ENCODE measurements around the gene CYTH1. TPM values are rescaled to one million over a fixed set of nuclear protein-coding genes. Genes with fewer than 3 reads are reported as not detected.

Gene CYTH1
- total RNA-seq, 2 donors from 2014 or later: 54.6 to 68.9 TPM

DNA sequence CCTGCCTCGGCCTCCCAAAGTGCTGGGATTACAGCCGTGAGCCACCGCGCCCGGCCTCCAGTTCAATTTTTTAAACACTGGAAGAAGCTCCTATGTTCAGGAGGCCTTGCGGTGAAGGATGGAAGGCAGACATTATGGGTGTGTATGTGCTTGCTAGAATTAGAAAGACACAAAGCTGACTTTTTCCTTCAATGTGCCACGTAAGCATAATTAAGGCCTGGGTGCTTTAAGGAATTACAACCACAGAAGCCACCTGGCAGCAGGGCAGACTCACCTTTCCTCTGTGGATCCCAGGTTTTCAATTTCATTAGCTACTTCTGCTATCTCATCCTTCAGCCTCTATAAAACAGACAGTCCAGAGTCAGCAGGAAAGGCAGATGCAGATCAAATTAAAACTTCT, 74.2 kb downstream of the CYTH1 start:
- no peak for DNase-seq
- Histone ChIP-seq H3K4me3 (no peak overlapping the region), H3K36me3 (peaks cover 12% of the 10 kb centered on the region), H3K9ac (ENCODE audit: low read depth in 2 of 2, low read length in 2 of 2) (no peak overlapping the region), H3K9me3 (no peaks in the 10 kb centered on the region), H3K27me3 (no peaks in the 10 kb centered on the region), H3K4me1 (peaks cover 3% of the 10 kb centered on the region), H3K27ac (no peak overlapping the region)
- TF ChIP-seq, protein P1, sequence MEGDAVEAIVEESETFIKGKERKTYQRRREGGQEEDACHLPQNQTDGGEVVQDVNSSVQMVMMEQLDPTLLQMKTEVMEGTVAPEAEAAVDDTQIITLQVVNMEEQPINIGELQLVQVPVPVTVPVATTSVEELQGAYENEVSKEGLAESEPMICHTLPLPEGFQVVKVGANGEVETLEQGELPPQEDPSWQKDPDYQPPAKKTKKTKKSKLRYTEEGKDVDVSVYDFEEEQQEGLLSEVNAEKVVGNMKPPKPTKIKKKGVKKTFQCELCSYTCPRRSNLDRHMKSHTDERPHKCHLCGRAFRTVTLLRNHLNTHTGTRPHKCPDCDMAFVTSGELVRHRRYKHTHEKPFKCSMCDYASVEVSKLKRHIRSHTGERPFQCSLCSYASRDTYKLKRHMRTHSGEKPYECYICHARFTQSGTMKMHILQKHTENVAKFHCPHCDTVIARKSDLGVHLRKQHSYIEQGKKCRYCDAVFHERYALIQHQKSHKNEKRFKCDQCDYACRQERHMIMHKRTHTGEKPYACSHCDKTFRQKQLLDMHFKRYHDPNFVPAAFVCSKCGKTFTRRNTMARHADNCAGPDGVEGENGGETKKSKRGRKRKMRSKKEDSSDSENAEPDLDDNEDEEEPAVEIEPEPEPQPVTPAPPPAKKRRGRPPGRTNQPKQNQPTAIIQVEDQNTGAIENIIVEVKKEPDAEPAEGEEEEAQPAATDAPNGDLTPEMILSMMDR (IDR thresholded peaks at IDR 0.05): no peak
- intact Hi-C loops (cut with DNase I): loop anchor here (2.0 to 5.0 kb wide), 2 partner anchors 34 to 211 kb away; no protein-coding TSS in a partner anchor

DNA sequence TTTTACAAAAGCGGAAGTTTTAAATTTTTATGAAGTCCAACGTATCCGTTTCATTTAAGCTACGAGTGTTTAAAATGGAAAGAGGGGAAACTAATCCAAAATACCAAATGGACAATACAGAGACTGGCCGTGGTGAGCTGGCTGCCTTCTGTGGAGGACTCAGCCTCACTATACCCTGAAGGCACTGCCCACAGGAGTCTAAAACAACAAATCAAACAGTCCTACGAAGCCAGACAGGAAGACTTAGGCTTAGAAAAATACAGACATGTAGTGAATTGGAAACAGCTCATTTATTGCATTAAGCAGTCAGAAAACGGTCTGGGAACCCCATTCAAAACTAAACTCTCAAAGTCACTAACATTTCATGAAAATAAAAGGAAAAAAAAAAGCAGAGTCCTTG, 75.1 kb downstream of the CYTH1 start:
- intact Hi-C loops (cut with DNase I): loop anchor here (5.0 kb wide), 1 partner anchor 35 kb away; no protein-coding TSS in a partner anchor
- peaks cover 3% of the 10 kb centered on the region for H3K4me1 ChIP-seq
- H3K27ac ChIP-seq: no peak overlapping the region
- H3K36me3 ChIP-seq: peaks cover 19% of the 10 kb centered on the region
- no peak for DNase-seq
- no peak overlapping the region for H3K4me3 ChIP-seq
- TF ChIP-seq, protein P1 (IDR thresholded peaks at IDR 0.05): no peak
- no peaks in the 10 kb centered on the region for H3K27me3 ChIP-seq
- no peak overlapping the region for H3K9ac ChIP-seq (ENCODE audit: low read depth in 2 of 2, low read length in 2 of 2)
- no peaks in the 10 kb centered on the region for H3K9me3 ChIP-seq

DNA sequence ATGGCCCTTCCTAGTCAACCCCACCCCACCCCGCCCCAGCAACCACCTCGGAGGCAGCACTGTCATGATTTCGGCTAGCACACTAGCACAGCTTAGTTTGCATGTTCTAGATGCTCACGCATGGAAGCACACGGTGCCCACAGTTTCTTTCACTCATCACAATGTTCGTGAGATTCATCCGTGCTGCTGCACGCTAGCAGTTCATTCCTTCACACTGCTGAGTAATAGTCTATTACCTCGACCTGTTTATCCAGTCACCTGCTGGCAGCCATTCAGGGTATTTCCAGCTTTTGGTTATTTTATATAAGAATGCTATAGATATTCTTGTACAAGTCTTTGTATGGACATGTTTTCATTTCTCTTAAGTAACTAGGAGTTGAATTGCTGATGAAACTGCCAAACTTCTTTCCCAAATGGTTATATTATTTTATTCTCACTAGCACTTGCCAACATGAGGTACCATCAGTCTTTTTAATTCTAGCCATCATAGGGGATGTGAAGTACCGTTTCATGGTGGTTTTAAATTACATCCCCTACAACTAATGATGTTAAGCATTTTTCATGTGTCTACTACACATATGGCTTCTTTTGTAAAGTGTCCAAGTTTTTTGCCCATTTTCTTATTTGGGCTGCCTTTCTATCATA, 75.7 kb downstream of the CYTH1 start:
- Histone ChIP-seq H3K4me3 (no peak overlapping the region), H3K9me3 (no peaks in the 10 kb centered on the region), H3K9ac (ENCODE audit: low read depth in 2 of 2, low read length in 2 of 2) (no peak overlapping the region), H3K4me1 (peaks cover 3% of the 10 kb centered on the region), H3K36me3 (peaks cover 23% of the 10 kb centered on the region), H3K27me3 (no peaks in the 10 kb centered on the region), H3K27ac (no peak overlapping the region)
- TF ChIP-seq, protein P1 (IDR thresholded peaks at IDR 0.05): no peak
- intact Hi-C loops (cut with DNase I): loop anchor here (5.0 kb wide), 1 partner anchor 36 kb away; no protein-coding TSS in a partner anchor
- DNase-seq: no peak

DNA sequence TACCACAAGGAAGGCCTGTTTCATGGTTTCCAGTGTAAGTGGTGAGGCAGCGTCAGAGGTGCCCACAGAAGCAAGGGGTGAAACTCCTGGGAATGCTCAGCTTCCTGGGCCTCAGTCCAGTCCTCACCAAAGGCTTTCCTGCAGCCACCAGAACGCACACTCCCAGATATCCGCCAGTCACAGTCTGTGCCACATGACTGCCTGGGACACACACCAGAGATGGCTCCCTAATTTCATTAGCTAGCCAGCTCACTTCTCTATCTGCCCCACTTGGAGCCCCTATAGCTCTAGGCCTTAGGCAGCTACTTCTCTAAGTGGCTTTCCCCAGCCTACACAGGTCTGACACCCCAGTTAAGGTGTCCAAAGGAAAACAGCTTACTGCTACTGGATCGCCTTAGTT, 77.0 kb downstream of the CYTH1 start:
- intact Hi-C loops (cut with DNase I): loop anchor here (5.0 kb wide), 1 partner anchor 37 kb away; no protein-coding TSS in a partner anchor
- no peak overlapping the region for H3K9ac ChIP-seq (ENCODE audit: low read depth in 2 of 2, low read length in 2 of 2)
- no peaks in the 10 kb centered on the region for H3K9me3 ChIP-seq
- no peaks in the 10 kb centered on the region for H3K27me3 ChIP-seq
- no peak overlapping the region for H3K4me3 ChIP-seq
- TF ChIP-seq, protein P1 (IDR thresholded peaks at IDR 0.05): no peak
- H3K36me3 ChIP-seq: peaks cover 30% of the 10 kb centered on the region
- no peak for DNase-seq
- H3K4me1 ChIP-seq: peaks cover 3% of the 10 kb centered on the region
- H3K27ac ChIP-seq: no peak overlapping the region

DNA sequence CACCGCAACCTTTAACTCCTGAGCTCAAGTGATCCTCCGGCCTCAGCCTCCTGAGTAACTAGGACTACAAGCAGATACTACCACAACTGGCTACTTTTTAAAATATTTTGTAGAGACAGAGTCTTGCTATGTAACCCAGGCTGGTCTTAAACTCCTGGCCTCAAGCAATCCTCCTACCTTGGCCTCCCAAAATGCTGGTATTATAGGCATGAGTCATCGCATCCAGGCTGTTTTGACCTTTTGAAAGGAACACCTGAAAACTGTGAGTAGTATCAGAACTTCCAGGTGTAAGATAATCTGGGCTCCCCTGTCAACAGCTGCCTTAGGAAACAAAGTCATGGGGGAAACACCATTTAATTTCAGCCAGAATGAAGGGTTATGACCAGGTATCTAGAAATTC, 77.5 kb downstream of the CYTH1 start:
- no peaks in the 10 kb centered on the region for H3K9me3 ChIP-seq
- H3K27ac ChIP-seq: no peak overlapping the region
- no peak for DNase-seq
- H3K27me3 ChIP-seq: no peaks in the 10 kb centered on the region
- no peak overlapping the region for H3K4me3 ChIP-seq
- H3K36me3 ChIP-seq: peaks cover 35% of the 10 kb centered on the region
- intact Hi-C loops (cut with DNase I): no loop called here
- peaks cover 3% of the 10 kb centered on the region for H3K4me1 ChIP-seq
- TF ChIP-seq, protein P1 (IDR thresholded peaks at IDR 0.05): no peak
- H3K9ac ChIP-seq (ENCODE audit: low read depth in 2 of 2, low read length in 2 of 2): no peak overlapping the region

Measured in colonic mucosa (tissue), 4 donors.